CD4-positive, alpha-beta T cell treated with Interleukin-12 subunit alpha and Interleukin-12 subunit beta, for 1 hour (primary cell): ENCODE measurements around the gene PTGS2.
A peak's percentile ranks its signal among the peaks of the same experiment; 100 is the strongest.

Source experiments
- DNase-seq: peaks from one replicate; pipeline ENCODE4 v3.0.0-alpha.2; 2020

The PTGS2 gene

GRCh38 chr1:186680245-186681061 is at the start of gene PTGS2:
Gene PTGS2 (minus strand): TSS chr1:186680423. CDS start chr1:186680290, 133 bp downstream.
- DNase-seq, result peak; percentile 28

- peak; percentile 17 for DNase-seq
Measured at GRCh38 chr1:186722711-186723309, 42.6 kb upstream of the PTGS2 start.

- no peak for DNase-seq
Measured at GRCh38 chr1:186717286-186717685, 37.1 kb upstream of the PTGS2 start.

- DNase-seq, result no peak
Measured at GRCh38 chr1:186715887-186716809, 35.9 kb upstream of the PTGS2 start.

- DNase-seq, result no peak
Measured at GRCh38 chr1:186710696-186711095, 30.5 kb upstream of the PTGS2 start.

- no peak for DNase-seq
Measured at GRCh38 chr1:186708694-186709097, 28.5 kb upstream of the PTGS2 start.

- DNase-seq, result no peak
Measured at GRCh38 chr1:186703209-186703766, 23.1 kb upstream of the PTGS2 start.

GRCh38 chr1:186700722-186701121 is 20.5 kb upstream of the PTGS2 start:
- DNase-seq, result no peak

GRCh38 chr1:186699519-186699918 is 19.3 kb upstream of the PTGS2 start:
- DNase-seq, result no peak

- no peak for DNase-seq
Measured at GRCh38 chr1:186689907-186690306, 9.7 kb upstream of the PTGS2 start.

- no peak for DNase-seq
Measured at GRCh38 chr1:186689376-186689775, 9.2 kb upstream of the PTGS2 start.

- DNase-seq, result no peak
Measured at GRCh38 chr1:186683652-186684410, 3.6 kb upstream of the PTGS2 start.

GRCh38 chr1:186682736-186683135 is 2.5 kb upstream of the PTGS2 start:
- DNase-seq, result no peak

GRCh38 chr1:186681801-186682200 is 1.6 kb upstream of the PTGS2 start:
- no peak for DNase-seq

GRCh38 chr1:186681121-186681520 is 898 bp upstream of the PTGS2 start:
- no peak for DNase-seq

GRCh38 chr1:186679924-186680244 is 339 bp downstream of the PTGS2 start:
- no peak for DNase-seq

GRCh38 chr1:186678155-186678554 is 2.1 kb downstream of the PTGS2 start:
- no peak for DNase-seq

GRCh38 chr1:186672596-186672995 is 7.6 kb downstream of the PTGS2 start:
- no peak for DNase-seq

- DNase-seq, result no peak
Measured at GRCh38 chr1:186672131-186672530, 8.1 kb downstream of the PTGS2 start.

GRCh38 chr1:186671136-186671825 is 8.9 kb downstream of the PTGS2 start:
- DNase-seq, result no peak

- DNase-seq, result no peak
Measured at GRCh38 chr1:186670297-186671135, 9.7 kb downstream of the PTGS2 start.
